Jurkat, Clone E6-1 (cell line): ENCODE results near the gene FOXP4.

Source experiments
- DNase-seq: peaks from one replicate; pipeline ENCODE4 v3.0.0-alpha.2; 2011; ENCODE audit warnings: low read depth, low spot score
- H3K4me3 ChIP-seq: 2 replicates; pipeline ENCODE4 v1.5.1; 2011; ENCODE audit warnings: mild to moderate bottlenecking, low read length, control low read depth, moderate library complexity

Gene FOXP4

GRCh38 chr6:41519305-41519744, 26.9 kb upstream of the FOXP4 start:
- no peak overlapping the region for H3K4me3 ChIP-seq
- no peak for DNase-seq

- no peak for DNase-seq
- H3K4me3 ChIP-seq, result no peak overlapping the region
These were observed 26.2 kb upstream of the FOXP4 start for GRCh38 chr6:41519745-41520699.

GRCh38 chr6:41522780-41523548, 23.2 kb upstream of the FOXP4 start:
- H3K4me3 ChIP-seq, result no peak overlapping the region
- no peak for DNase-seq

GRCh38 chr6:41523915-41524633, 22.1 kb upstream of the FOXP4 start:
- H3K4me3 ChIP-seq, result no peak overlapping the region
- DNase-seq, result no peak

- no peak overlapping the region for H3K4me3 ChIP-seq
These were observed 21.6 kb upstream of the FOXP4 start for GRCh38 chr6:41524634-41525011.

GRCh38 chr6:41527721-41528408, 18.3 kb upstream of the FOXP4 start:
- DNase-seq, result no peak
- H3K4me3 ChIP-seq, result no peak overlapping the region

More at GRCh38 chr6:41524634-41525011, 21.6 kb upstream of the FOXP4 start:
- DNase-seq, result no peak

- no peak overlapping the region for H3K4me3 ChIP-seq
- no peak for DNase-seq
These were observed 17.7 kb upstream of the FOXP4 start for GRCh38 chr6:41528409-41528963.

GRCh38 chr6:41529049-41529448, 17.1 kb upstream of the FOXP4 start:
- H3K4me3 ChIP-seq, result no peak overlapping the region
- no peak for DNase-seq

GRCh38 chr6:41529970-41530369, 16.2 kb upstream of the FOXP4 start:
- no peak overlapping the region for H3K4me3 ChIP-seq
- DNase-seq, result no peak

GRCh38 chr6:41530476-41530875, 15.7 kb upstream of the FOXP4 start:
- H3K4me3 ChIP-seq, result no peak overlapping the region

GRCh38 chr6:41531016-41531415, 15.2 kb upstream of the FOXP4 start:
- H3K4me3 ChIP-seq, result no peak overlapping the region
- no peak for DNase-seq

More at GRCh38 chr6:41530476-41530875, 15.7 kb upstream of the FOXP4 start:
- no peak for DNase-seq

- DNase-seq, result peak; percentile 26
- H3K4me3 ChIP-seq, result no peak overlapping the region
These were observed 14.3 kb upstream of the FOXP4 start for GRCh38 chr6:41531591-41532582.

- no peak overlapping the region for H3K4me3 ChIP-seq
- DNase-seq, result no peak
These were observed 10.4 kb upstream of the FOXP4 start for GRCh38 chr6:41535766-41536165.

- no peak overlapping the region for H3K4me3 ChIP-seq
- no peak for DNase-seq
These were observed 9.1 kb upstream of the FOXP4 start for GRCh38 chr6:41536795-41537758.

- H3K4me3 ChIP-seq, result no peak overlapping the region
- DNase-seq, result no peak
These were observed 7.5 kb upstream of the FOXP4 start for GRCh38 chr6:41538556-41539182.

- no peak overlapping the region for H3K4me3 ChIP-seq
- DNase-seq, result no peak
These were observed 7.0 kb upstream of the FOXP4 start for GRCh38 chr6:41539204-41539603.
